Nephron (organoid): ENCODE results near the gene MAN2A1.

Experiments used
- H3K27ac Mint-ChIP-seq, 3 experiments: 2 replicates each; pipeline ENCODE4 v1.8.0; 2020; ENCODE audit warnings: mixed read lengths in 3 of 3, mild to moderate bottlenecking in 2 of 3, moderate library complexity in 1 of 3
- H3K27me3 Mint-ChIP-seq: 2 replicates; pipeline ENCODE4 v1.8.0; 2021; ENCODE audit warnings: low read depth, mild to moderate bottlenecking, moderate library complexity, mixed read lengths
- H3K36me3 Mint-ChIP-seq: 2 replicates; pipeline ENCODE4 v1.8.0; 2020; ENCODE audit warnings: low read depth, mixed read lengths
- H3K4me1 Mint-ChIP-seq: 2 replicates; pipeline ENCODE4 v1.8.0; 2020; ENCODE audit warnings: mixed read lengths
- H3K4me3 Mint-ChIP-seq, 3 experiments: 2 replicates each; pipeline ENCODE4 v1.8.0; 2020; ENCODE audit warnings: mild to moderate bottlenecking in 3 of 3, mixed read lengths in 3 of 3, moderate library complexity in 2 of 3
- H3K9me3 Mint-ChIP-seq: 2 replicates; pipeline ENCODE4 v1.8.0; 2020; ENCODE audit warnings: mixed read lengths
- TF ChIP-seq, protein P1 (sequence below), 3 experiments: fragments of 200-600 bp; sonication (generic); IDR thresholded peaks; one replicate each; pipeline ENCODE4 v1.5.0; 2021; ENCODE audit warnings: antibody characterized with exemption in 3 of 3; ENCODE audit not compliant: unreplicated experiment in 3 of 3

Gene MAN2A1

DNA sequence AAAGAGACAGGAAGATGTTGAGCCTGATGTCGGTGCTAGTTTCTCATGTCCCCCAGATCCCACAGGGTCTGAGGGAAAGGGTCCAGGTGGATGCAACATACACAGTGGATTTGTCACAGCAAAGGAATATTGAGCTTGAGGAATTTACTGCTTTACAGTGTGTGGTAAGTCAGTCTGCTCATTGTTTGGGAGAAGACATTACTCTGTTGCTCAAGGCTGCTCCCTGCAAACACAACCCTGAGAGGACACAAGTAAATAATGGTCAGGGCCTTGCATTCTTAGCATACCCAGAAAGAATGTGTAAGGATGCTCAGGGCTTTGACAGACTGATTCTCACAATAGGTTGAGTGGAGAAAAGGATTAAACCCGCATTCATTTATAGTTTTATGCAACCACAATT, 7.3 kb upstream of the MAN2A1 start:
- Mint-ChIP-seq H3K27me3 (no peaks in the 10 kb centered on the region), H3K4me1 (peaks cover 11% of the 10 kb centered on the region), H3K36me3 (no peaks in the 10 kb centered on the region), H3K9me3 (peaks cover 10% of the 10 kb centered on the region), H3K27ac (no peak overlapping the region), H3K4me3 (no peak overlapping the region)
- TF ChIP-seq, protein P1, sequence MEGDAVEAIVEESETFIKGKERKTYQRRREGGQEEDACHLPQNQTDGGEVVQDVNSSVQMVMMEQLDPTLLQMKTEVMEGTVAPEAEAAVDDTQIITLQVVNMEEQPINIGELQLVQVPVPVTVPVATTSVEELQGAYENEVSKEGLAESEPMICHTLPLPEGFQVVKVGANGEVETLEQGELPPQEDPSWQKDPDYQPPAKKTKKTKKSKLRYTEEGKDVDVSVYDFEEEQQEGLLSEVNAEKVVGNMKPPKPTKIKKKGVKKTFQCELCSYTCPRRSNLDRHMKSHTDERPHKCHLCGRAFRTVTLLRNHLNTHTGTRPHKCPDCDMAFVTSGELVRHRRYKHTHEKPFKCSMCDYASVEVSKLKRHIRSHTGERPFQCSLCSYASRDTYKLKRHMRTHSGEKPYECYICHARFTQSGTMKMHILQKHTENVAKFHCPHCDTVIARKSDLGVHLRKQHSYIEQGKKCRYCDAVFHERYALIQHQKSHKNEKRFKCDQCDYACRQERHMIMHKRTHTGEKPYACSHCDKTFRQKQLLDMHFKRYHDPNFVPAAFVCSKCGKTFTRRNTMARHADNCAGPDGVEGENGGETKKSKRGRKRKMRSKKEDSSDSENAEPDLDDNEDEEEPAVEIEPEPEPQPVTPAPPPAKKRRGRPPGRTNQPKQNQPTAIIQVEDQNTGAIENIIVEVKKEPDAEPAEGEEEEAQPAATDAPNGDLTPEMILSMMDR (IDR thresholded peaks at IDR 0.05; ENCODE audit: unreplicated experiment in 3 of 3), result no peak

GRCh38 chr5:109685916-109686315, 3.8 kb upstream of the MAN2A1 start:
- Mint-ChIP-seq H3K9me3 (peaks cover 24% of the 10 kb centered on the region), H3K27me3 (no peaks in the 10 kb centered on the region), H3K36me3 (peaks cover 4% of the 10 kb centered on the region), H3K4me1 (no peaks in the 10 kb centered on the region), H3K4me3 (no peak overlapping the region), H3K27ac (no peak overlapping the region)
- TF ChIP-seq, protein P1 (IDR thresholded peaks at IDR 0.05; ENCODE audit: unreplicated experiment in 3 of 3), result no peak

GRCh38 chr5:109688630-109688969, 1.1 kb upstream of the MAN2A1 start:
- TF ChIP-seq, protein P1 (IDR thresholded peaks at IDR 0.05; ENCODE audit: unreplicated experiment in 3 of 3), result peak in 2 of 3 experiments; percentile 23 to 56
- peak overlapping the region; percentile 90 to 94 (median 92) for H3K4me3 Mint-ChIP-seq
- no peaks in the 10 kb centered on the region for H3K27me3 Mint-ChIP-seq
- H3K4me1 Mint-ChIP-seq, result peaks cover 25% of the 10 kb centered on the region
- H3K27ac Mint-ChIP-seq, result peak overlapping the region; percentile 93 to 99 (median 99)
- peaks cover 4% of the 10 kb centered on the region for H3K36me3 Mint-ChIP-seq
- peaks cover 24% of the 10 kb centered on the region for H3K9me3 Mint-ChIP-seq

DNA sequence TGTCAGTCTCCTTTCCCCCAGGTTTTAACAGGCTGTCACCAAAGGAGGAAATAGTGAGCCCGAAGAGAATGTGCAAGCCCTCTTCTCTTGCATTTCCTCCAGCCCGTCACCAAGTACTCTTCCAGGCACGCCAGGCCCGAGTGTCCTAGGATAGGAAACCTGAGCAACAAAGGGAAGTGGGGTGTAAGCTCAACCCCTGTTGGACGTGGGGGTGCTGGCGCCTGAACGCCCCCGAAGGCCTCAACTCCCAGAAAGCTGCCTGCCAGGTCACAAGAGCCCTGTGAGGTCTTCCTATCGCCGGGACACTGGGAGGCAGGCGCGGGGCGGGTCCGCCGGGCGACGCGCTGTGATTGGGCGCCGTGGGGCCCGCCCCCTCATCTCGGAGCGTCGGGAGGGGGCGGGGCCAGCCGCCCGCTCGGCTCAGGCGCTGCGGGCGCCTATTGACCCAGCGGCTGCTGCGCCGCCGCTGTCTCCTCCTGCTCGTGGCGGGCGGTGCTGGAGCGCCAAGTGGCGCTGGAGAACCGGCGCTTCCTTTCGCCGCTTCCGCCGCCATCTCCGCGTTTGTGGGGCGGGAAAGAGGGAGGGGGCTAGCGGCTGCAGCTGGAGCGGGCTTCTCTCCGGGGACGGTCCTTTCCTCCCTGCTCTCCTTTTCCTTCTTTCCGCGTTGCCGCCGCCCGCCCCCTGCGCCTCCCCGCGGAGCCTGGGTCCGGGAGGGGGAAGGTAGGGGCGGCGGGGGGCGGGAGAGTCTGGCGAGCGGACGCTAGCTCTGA, 572 bp upstream of the MAN2A1 start:
- peaks cover 4% of the 10 kb centered on the region for H3K36me3 Mint-ChIP-seq
- no peaks in the 10 kb centered on the region for H3K27me3 Mint-ChIP-seq
- H3K9me3 Mint-ChIP-seq, result peaks cover 24% of the 10 kb centered on the region
- TF ChIP-seq, protein P1 (IDR thresholded peaks at IDR 0.05; ENCODE audit: unreplicated experiment in 3 of 3), result peak in 1 of 3 experiments; percentile 6
- peaks cover 30% of the 10 kb centered on the region for H3K4me1 Mint-ChIP-seq
- H3K4me3 Mint-ChIP-seq, result peak overlapping the region; percentile 90 to 94 (median 93)
- peak overlapping the region; percentile 93 to 99 (median 99) for H3K27ac Mint-ChIP-seq

DNA sequence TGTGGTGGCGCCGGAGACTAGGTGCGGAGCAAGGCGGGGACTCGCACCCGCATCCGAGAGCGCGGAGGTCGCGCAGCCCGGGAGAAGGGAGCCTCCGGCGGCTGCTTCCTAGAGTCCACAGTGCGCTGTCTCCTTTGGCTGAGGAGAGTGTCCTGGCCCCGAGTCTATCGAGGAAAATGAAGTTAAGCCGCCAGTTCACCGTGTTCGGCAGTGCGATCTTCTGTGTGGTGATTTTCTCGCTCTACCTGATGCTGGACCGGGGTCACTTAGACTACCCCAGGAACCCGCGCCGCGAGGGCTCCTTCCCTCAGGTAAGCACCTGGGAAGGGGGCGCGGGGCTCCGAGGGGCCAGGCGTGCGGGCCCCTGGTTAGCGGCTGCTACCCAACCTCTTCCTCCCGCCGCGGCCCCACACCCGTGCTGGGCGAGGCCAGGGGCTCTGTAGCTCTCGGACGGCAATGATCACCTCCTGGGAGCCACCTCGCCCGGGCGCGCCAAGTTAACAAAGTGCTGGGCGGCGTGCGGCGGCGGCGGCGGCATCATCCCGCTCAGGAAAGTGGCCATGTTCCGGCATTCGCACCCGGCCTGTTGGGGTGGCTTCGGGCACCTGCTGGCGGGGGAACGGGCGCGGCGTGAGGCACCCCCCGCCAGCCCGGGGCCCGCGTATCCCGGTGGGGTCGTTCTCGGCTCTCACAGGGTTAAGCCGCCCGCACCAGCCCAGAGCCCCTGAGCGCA, 681 bp downstream of the MAN2A1 start:
- Mint-ChIP-seq H3K36me3 (peaks cover 4% of the 10 kb centered on the region), H3K4me3 (peak overlapping the region; percentile 90 to 94 (median 93)), H3K27ac (peak overlapping the region; percentile 69 to 99 (median 89)), H3K27me3 (no peaks in the 10 kb centered on the region), H3K9me3 (peaks cover 24% of the 10 kb centered on the region), H3K4me1 (peaks cover 43% of the 10 kb centered on the region)
- TF ChIP-seq, protein P1 (IDR thresholded peaks at IDR 0.05; ENCODE audit: unreplicated experiment in 3 of 3), result no peak
